Astrocyte (in vitro differentiated cells and primary cell): ENCODE measurements around the gene SPON1.

Experiments
- CTCF ChIP-seq: IDR thresholded peaks from 2 replicates; pipeline ENCODE4 v1.5.1; 2011; ENCODE audit warnings: low read depth, mild to moderate bottlenecking, inconsistent platforms, low read length, moderate library complexity; ENCODE audit not compliant: insufficient read depth
- EZH2 ChIP-seq: IDR thresholded peaks from 2 replicates; pipeline ENCODE4 v1.6.1; 2012; ENCODE audit warnings: mild to moderate bottlenecking, low read length, inconsistent platforms; ENCODE audit not compliant: insufficient read depth

- TF ChIP-seq CTCF (no peak), EZH2 (peak; percentile 9)
Observed at GRCh38 chr11:13964771-13965074, 2.2 kb downstream of the SPON1 start.
